HL-60 (cell line): ENCODE results near the gene CTXN1.

Source experiments
- DNase-seq, 2 experiments: peaks; one replicate each; pipeline ENCODE4 v3.0.0-alpha.2; 2010 to 2020; ENCODE audit warnings: low read depth in 1 of 2, low spot score in 1 of 2
- H3K27ac ChIP-seq: fragments of 250-450 bp; sonication (Bioruptor Pico); replicated peaks from 2 replicates; pipeline ENCODE4 v1.5.1; 2020; ENCODE audit warnings: mild to moderate bottlenecking, moderate library complexity
- H3K27me3 ChIP-seq: fragments of 250-450 bp; sonication (Bioruptor Pico); 2 replicates; pipeline ENCODE4 v1.5.1; 2021; ENCODE audit warnings: mild to moderate bottlenecking, moderate library complexity; ENCODE audit not compliant: insufficient read depth, poor library complexity, severe bottlenecking
- H3K4me3 ChIP-seq: replicated peaks from 2 replicates; pipeline ENCODE4 v1.5.1; 2011; ENCODE audit warnings: mild to moderate bottlenecking, control low read depth, low read length; ENCODE audit not compliant: insufficient read depth
- CTCF ChIP-seq: IDR thresholded peaks from one replicate; pipeline ENCODE4 v1.5.1; 2011; ENCODE audit warnings: low read length, control low read depth, inconsistent platforms; ENCODE audit not compliant: insufficient read depth
- GABPA ChIP-seq: IDR thresholded peaks from 2 replicates; pipeline ENCODE4 v1.6.1; 2012; ENCODE audit warnings: low read depth
- POLR2AphosphoS5 ChIP-seq: IDR thresholded peaks from 2 replicates; pipeline ENCODE4 v1.6.1; 2012; ENCODE audit warnings: low read depth
- REST ChIP-seq: IDR thresholded peaks from 2 replicates; pipeline ENCODE4 v1.6.1; 2012; ENCODE audit warnings: low read depth; ENCODE audit not compliant: insufficient replicate concordance
- SPI1 ChIP-seq: IDR thresholded peaks from 2 replicates; pipeline ENCODE4 v1.6.1; 2012; ENCODE audit warnings: low read depth, mild to moderate bottlenecking, borderline replicate concordance

Gene CTXN1

GRCh38 chr19:7885818-7886217, 40.1 kb downstream of the CTXN1 start:
- Histone ChIP-seq H3K4me3 (no peak overlapping the region), H3K27me3 (peaks cover 21% of the 10 kb centered on the region), H3K27ac (no peak overlapping the region)
- TF ChIP-seq POLR2AphosphoS5 (no peak), SPI1 (no peak), CTCF (no peak), GABPA (no peak), REST (no peak)
- no peak for DNase-seq

DNA sequence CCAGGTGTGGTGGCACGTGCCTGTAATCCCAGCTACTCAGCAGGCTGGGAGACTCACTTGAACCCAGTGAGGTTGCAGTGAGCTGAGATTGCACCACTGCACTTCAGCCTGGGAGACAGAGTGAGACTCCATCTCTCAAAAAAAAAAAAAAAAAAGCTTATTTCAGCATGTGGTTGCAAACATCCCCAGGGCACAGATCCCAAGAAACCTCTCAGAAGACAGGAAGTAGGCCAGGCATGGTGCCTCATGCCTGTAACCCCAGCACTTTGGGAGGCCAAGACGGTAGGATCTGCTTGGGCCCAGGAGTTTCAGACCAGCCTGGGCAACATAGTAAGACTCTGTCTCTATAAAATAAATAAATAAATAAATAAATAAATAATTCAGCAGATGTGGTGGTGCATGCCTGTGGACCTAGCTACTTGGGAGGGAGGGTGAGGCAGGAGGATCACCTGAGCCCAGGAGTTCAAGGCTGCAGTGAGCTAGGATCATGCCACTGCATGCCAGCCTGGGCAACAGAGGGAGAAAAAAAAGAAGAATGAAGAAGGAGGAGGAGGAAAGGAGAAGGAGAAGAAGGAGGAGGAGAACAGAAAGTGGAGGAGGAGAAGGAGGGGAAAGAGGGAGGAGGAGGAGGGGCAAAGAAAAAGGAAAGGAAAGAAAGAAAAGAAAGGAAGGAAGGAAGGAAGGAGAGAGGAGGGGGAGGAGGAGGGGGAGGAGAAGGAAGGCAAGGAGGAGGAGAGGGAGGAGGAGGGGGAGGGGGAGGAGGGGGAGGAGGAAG, 42.0 kb downstream of the CTXN1 start:
- TF ChIP-seq REST (no peak), CTCF (no peak), GABPA (no peak)
- no peak overlapping the region for H3K27ac ChIP-seq
- peaks cover 16% of the 10 kb centered on the region for H3K27me3 ChIP-seq
- H3K4me3 ChIP-seq: no peak overlapping the region
- no peak for DNase-seq

DNA sequence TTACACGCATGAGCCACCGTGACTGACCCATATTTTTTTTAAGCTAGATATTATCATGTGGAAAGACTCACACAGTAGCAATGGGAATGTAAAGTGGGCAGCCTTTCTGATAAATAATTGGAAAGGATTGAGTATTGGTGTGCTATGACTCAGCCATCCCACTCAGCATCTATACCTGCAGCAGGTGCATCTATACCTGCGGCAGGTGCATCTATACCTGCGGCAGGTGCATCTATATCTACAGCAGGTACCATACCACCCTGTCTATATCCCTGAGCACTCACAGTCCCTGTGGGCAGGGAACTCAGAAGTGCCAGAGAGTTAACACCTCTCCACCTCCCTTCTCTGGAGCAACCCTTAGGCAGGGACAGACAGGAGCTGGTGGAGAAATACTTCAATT, 42.8 kb downstream of the CTXN1 start:
- no peak for TF ChIP-seq CTCF
- no peak for TF ChIP-seq REST
- no peak for TF ChIP-seq POLR2AphosphoS5
- no peak for TF ChIP-seq SPI1
- TF ChIP-seq GABPA: no peak
- Histone ChIP-seq H3K27ac (no peak overlapping the region), H3K4me3 (no peak overlapping the region), H3K27me3 (peaks cover 10% of the 10 kb centered on the region)
- DNase-seq: no peak
